Measurements from ENCODE around the gene ANG.

- TF ChIP-seq SIN3A (IDR thresholded peaks at IDR 0.05; ENCODE audit: low read depth, low read length) (no peak), ZZZ3 (IDR thresholded peaks at IDR 0.05; ENCODE audit: control insufficient read depth, insufficient read length, low read depth) (no peak), HDAC2 (IDR thresholded peaks at IDR 0.05) (no peak), ASH2L (IDR thresholded peaks at IDR 0.05; ENCODE audit: borderline replicate concordance, low read depth) (no peak), YY1 (IDR thresholded peaks at IDR 0.05; ENCODE audit: low read depth, low read length) (no peak)
- TF ChIP-seq, protein P1, sequence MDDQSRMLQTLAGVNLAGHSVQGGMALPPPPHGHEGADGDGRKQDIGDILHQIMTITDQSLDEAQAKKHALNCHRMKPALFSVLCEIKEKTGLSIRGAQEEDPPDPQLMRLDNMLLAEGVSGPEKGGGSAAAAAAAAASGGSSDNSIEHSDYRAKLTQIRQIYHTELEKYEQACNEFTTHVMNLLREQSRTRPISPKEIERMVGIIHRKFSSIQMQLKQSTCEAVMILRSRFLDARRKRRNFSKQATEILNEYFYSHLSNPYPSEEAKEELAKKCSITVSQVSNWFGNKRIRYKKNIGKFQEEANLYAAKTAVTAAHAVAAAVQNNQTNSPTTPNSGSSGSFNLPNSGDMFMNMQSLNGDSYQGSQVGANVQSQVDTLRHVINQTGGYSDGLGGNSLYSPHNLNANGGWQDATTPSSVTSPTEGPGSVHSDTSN (IDR thresholded peaks at IDR 0.05; ENCODE audit: insufficient replicate concordance, low read depth, low read length) = no peak
- TF ChIP-seq, protein P2, sequence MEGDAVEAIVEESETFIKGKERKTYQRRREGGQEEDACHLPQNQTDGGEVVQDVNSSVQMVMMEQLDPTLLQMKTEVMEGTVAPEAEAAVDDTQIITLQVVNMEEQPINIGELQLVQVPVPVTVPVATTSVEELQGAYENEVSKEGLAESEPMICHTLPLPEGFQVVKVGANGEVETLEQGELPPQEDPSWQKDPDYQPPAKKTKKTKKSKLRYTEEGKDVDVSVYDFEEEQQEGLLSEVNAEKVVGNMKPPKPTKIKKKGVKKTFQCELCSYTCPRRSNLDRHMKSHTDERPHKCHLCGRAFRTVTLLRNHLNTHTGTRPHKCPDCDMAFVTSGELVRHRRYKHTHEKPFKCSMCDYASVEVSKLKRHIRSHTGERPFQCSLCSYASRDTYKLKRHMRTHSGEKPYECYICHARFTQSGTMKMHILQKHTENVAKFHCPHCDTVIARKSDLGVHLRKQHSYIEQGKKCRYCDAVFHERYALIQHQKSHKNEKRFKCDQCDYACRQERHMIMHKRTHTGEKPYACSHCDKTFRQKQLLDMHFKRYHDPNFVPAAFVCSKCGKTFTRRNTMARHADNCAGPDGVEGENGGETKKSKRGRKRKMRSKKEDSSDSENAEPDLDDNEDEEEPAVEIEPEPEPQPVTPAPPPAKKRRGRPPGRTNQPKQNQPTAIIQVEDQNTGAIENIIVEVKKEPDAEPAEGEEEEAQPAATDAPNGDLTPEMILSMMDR (IDR thresholded peaks at IDR 0.05 in 2 of 3, conservative IDR thresholded peaks at IDR 0.05 in 1 of 3; ENCODE audit: control insufficient read depth in 2 of 3, extremely low read depth in 1 of 3, insufficient read depth in 1 of 3, low read depth in 3 of 3, low read length in 3 of 3) = no peak
- TF ChIP-seq, protein P3, sequence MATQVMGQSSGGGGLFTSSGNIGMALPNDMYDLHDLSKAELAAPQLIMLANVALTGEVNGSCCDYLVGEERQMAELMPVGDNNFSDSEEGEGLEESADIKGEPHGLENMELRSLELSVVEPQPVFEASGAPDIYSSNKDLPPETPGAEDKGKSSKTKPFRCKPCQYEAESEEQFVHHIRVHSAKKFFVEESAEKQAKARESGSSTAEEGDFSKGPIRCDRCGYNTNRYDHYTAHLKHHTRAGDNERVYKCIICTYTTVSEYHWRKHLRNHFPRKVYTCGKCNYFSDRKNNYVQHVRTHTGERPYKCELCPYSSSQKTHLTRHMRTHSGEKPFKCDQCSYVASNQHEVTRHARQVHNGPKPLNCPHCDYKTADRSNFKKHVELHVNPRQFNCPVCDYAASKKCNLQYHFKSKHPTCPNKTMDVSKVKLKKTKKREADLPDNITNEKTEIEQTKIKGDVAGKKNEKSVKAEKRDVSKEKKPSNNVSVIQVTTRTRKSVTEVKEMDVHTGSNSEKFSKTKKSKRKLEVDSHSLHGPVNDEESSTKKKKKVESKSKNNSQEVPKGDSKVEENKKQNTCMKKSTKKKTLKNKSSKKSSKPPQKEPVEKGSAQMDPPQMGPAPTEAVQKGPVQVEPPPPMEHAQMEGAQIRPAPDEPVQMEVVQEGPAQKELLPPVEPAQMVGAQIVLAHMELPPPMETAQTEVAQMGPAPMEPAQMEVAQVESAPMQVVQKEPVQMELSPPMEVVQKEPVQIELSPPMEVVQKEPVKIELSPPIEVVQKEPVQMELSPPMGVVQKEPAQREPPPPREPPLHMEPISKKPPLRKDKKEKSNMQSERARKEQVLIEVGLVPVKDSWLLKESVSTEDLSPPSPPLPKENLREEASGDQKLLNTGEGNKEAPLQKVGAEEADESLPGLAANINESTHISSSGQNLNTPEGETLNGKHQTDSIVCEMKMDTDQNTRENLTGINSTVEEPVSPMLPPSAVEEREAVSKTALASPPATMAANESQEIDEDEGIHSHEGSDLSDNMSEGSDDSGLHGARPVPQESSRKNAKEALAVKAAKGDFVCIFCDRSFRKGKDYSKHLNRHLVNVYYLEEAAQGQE (IDR thresholded peaks at IDR 0.05; ENCODE audit: low read depth, low read length) = no peak
Observed at GRCh38 chr14:20730891-20731290, 42.3 kb downstream of the ANG start.
